Cardiac fibroblast (primary cell): Measurements from ENCODE around the gene PNPLA1.

Experiments used
- DNase-seq, 2 donors: peaks; one replicate each; pipeline versions ENCODE4 v3.0.0 to v3.0.0-alpha.2; 2010; ENCODE audit warnings: low read depth in 2 of 2
- H3K4me3 ChIP-seq, 2 donors: replicated peaks in 1 of 2; 1 replicate in 1 of 2; 2 replicates in 1 of 2; pipeline ENCODE4 v1.5.1; 2011; ENCODE audit warnings: low read depth in 2 of 2, low read length in 2 of 2, mild to moderate bottlenecking in 2 of 2, moderate library complexity in 1 of 2
- TF ChIP-seq, protein P1 (sequence below): IDR thresholded peaks from one replicate; pipeline ENCODE4 v1.5.1; 2011; ENCODE audit warnings: low read depth, mild to moderate bottlenecking, low read length, inconsistent platforms

Gene PNPLA1

DNA sequence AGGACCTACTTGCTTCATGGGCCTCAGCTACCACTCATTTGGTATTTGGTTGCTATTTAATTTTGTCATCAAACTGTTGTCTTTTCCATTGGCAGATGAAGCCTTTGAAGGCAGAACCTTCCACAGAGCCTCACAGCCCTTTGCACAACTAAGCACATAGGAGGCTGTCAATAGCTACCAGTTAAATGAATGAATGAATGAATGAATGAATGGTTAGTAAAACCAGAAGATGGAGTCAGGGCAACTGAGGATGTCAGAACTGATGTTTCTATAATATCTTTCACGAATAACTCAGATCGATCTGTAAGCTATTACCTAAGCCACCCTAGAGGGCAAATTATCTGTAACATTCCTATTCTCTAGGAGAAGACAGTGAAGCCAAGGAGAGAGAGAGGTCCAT lies 47.8 kb downstream of the PNPLA1 start:
- TF ChIP-seq, protein P1, sequence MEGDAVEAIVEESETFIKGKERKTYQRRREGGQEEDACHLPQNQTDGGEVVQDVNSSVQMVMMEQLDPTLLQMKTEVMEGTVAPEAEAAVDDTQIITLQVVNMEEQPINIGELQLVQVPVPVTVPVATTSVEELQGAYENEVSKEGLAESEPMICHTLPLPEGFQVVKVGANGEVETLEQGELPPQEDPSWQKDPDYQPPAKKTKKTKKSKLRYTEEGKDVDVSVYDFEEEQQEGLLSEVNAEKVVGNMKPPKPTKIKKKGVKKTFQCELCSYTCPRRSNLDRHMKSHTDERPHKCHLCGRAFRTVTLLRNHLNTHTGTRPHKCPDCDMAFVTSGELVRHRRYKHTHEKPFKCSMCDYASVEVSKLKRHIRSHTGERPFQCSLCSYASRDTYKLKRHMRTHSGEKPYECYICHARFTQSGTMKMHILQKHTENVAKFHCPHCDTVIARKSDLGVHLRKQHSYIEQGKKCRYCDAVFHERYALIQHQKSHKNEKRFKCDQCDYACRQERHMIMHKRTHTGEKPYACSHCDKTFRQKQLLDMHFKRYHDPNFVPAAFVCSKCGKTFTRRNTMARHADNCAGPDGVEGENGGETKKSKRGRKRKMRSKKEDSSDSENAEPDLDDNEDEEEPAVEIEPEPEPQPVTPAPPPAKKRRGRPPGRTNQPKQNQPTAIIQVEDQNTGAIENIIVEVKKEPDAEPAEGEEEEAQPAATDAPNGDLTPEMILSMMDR: no peak
- DNase-seq: no peak
- no peak overlapping the region for H3K4me3 ChIP-seq

DNA sequence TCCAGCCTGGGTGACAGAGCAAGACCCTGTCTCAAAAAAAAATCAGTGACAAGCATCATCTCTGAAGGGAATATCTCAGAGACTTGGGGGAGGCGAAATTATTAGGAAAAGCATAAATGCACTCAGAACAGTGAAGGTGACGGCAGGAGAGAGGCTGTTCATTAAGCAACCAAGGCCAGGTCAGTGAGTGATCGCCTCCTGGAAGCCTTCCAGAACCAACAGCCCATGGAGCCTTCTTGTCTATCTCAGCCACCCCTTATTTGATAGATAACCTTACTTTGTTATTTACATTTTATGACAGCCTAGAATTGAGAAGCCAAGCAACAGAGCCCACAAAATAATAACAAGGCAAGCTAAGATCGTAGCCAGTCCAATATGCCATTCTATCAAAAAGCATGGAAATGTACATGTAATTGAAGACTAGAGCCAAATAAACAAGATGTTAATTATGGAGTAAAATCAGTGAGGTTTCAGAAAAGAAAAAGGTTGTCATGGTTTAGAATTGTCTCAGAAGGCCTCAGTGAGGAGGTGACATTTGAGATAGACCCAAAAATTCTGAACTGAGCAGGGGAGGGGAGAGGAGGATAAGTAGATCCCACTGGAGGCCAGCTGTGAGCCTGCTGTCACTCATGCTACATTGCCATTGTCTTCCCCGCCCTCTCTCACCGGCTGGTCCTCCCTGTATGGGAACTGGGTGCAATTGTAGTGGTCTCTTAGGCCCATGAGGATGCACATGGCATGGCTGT lies 49.0 kb downstream of the PNPLA1 start:
- no peak for DNase-seq
- H3K4me3 ChIP-seq: no peak overlapping the region
- TF ChIP-seq, protein P1: no peak

DNA sequence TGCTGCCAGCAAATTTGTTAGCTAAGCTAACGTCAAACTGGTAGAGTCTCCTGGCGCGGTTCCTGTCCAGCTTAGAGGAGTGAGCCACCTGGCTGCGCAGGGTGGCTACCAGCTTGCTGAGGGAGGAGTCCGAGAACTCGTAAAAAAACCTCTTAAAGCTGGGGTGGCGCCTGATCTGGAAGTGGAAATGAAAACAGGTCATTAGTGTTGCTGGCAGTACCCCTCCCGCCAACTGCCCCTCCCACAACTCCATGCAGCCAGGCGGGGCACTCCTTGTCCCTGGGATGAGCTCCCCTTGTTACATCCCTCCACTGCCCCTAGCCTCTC lies 49.5 kb downstream of the PNPLA1 start:
- TF ChIP-seq, protein P1: no peak
- DNase-seq: no peak
- H3K4me3 ChIP-seq: no peak overlapping the region

DNA sequence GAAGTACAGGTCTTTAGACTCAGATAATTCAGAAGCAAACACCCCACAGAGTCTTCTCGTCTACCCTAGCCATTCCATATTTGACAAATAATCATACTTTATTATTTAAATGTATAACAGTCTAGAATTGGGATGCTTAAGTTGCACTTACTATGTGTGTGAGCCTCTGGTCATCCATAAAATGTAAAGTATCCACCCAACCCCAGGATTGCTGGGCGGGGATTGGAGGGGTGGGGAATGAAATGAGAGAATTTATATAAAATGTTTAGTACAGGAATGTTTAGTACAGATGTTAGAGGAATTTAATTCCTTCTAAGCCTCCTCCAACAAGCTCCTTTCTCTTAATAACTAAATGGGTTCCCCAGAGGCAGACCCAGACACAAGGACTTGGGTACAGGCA lies 50.0 kb downstream of the PNPLA1 start:
- no peak for DNase-seq
- H3K4me3 ChIP-seq: no peak overlapping the region
- TF ChIP-seq, protein P1: no peak

DNA sequence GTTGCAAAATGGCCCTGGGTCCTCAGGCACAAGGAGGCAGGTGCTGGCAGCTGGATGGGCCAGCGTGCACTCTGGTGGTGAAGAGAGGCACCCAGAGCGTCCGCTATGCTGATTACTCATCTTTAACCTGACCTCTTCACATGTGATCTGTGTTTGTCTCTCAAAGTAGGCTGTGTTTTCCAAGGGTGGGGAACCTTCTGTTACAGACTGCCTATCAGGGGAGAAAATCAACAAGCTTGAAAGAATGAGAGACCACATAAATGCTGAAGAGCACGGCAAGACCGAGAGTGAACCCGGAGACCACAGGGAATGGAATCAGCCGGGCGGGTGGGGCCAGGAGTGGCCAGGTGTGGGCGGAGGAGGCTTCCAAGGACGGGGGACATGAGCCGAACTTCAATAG lies 50.6 kb downstream of the PNPLA1 start:
- TF ChIP-seq, protein P1: no peak
- DNase-seq: no peak
- H3K4me3 ChIP-seq: no peak overlapping the region

DNA sequence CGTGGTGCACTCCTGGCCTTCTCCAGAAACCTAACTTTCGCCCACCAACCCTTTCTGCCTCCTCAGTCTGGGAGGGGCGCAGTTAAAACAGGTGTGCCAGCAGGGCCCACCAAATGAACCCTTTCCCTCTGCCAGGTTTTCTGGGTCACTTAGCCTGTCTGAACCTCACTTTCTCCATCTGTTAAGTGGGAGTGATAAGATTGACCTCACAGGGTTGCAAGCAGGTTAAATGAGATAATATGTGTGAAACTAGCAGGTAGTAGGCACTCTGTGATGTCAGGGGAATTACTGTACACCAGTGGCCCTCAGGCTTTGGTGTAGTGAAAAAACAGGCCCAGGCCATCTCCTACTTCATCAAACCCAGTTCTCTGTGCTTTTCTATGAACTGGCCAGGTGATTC lies 52.7 kb downstream of the PNPLA1 start:
- H3K4me3 ChIP-seq: no peak overlapping the region
- DNase-seq: no peak
- TF ChIP-seq, protein P1: no peak

GRCh38 chr6:36323062-36323461 lies 53.2 kb downstream of the PNPLA1 start:
- TF ChIP-seq, protein P1: no peak
- peak in 1 of 2 donors; percentile 44 for DNase-seq
- H3K4me3 ChIP-seq: no peak overlapping the region
